SK-N-SH (cell line): ENCODE data around the gene MARVELD2.
"Not testable (repeated sequence)": the region's sequence is repeated elsewhere in the genome, so short reads cannot be mapped to it uniquely, and the experiment has no call there.

Experiments used
- CTCF ChIP-seq: fragments of 200-600 bp; sonication (generic); IDR thresholded peaks from 2 replicates; pipeline ENCODE4 v1.6.1; 2017; ENCODE audit warnings: antibody characterized with exemption, mild to moderate bottlenecking, moderate library complexity
- IRF3 ChIP-seq: fragments of 150-350 bp; IDR thresholded peaks from 2 replicates; pipeline ENCODE4 v1.6.1; 2016; ENCODE audit warnings: mild to moderate bottlenecking, low read depth, low read length
- JUND ChIP-seq: IDR thresholded peaks from 2 replicates; pipeline ENCODE4 v1.4.0; 2012
- MEF2A ChIP-seq: IDR thresholded peaks from 2 replicates; pipeline ENCODE4 v1.4.0; 2012; ENCODE audit warnings: low read depth, borderline replicate concordance
- RAD21 ChIP-seq: IDR thresholded peaks from 2 replicates; pipeline ENCODE4 v1.6.1; 2012; ENCODE audit warnings: mild to moderate bottlenecking, low read length
- RCOR1 ChIP-seq: fragments of 150-350 bp; IDR thresholded peaks from 2 replicates; pipeline ENCODE4 v1.6.1; 2017; ENCODE audit warnings: antibody characterized with exemption, low read length
- USF2 ChIP-seq: fragments of 150-350 bp; IDR thresholded peaks from 2 replicates; pipeline ENCODE4 v1.6.1; 2017; ENCODE audit warnings: antibody characterized with exemption, low read length, low read depth, borderline replicate concordance
- YY1 ChIP-seq: IDR thresholded peaks from 2 replicates; pipeline ENCODE4 v1.4.0; 2012; ENCODE audit warnings: low read depth, mild to moderate bottlenecking

- not testable (repeated sequence) for TF ChIP-seq RAD21, IRF3, CTCF, JUND, YY1, MEF2A, USF2, RCOR1
These were observed 35.6 kb downstream of the MARVELD2 start for GRCh38 chr5:69450527-69450926.
